RWPE1 (cell line): ENCODE results near the gene FIGN.

ENCODE experiments used
- CTCF ChIA-PET: fragments of 350-600 bp; sonication (Branson Sonifier 250); formaldehyde crosslinking; extraction: SDS; loops from one replicate; lab custom pipeline; 2021; lab: Yijun Ruan, JAX
- POLR2A ChIA-PET: fragments of 400-600 bp; formaldehyde crosslinking; extraction: SDS; loops from one replicate; lab custom pipeline; 2020; ENCODE audit warnings: antibody characterized with exemption; ENCODE audit not compliant: low non-redundant PET; lab: Yijun Ruan, JAX
- DNase-seq: peaks from one replicate; pipeline ENCODE4 v3.0.0; 2012; ENCODE audit warnings: low spot score
- H3K27ac ChIP-seq: fragments of 450-650 bp; 2 replicates; pipeline ENCODE4 v1.5.1; 2017
- CTCF ChIP-seq: fragments of 450-650 bp; conservative IDR thresholded peaks from 2 replicates; pipeline ENCODE4 v1.5.1; 2017; ENCODE audit warnings: low read depth, mild to moderate bottlenecking

FIGN gene

GRCh38 chr2:163711258-163711657 lies 24.6 kb downstream of the FIGN start:
- no peak for TF ChIP-seq CTCF
- ChIA-PET POLR2A (no interaction called here), CTCF (no interaction called here)
- no peak overlapping the region for H3K27ac ChIP-seq
- no peak for DNase-seq

- DNase-seq, result no peak
- H3K27ac ChIP-seq, result no peak overlapping the region
- TF ChIP-seq CTCF, result no peak
- POLR2A ChIA-PET, result no interaction called here
- CTCF ChIA-PET, result no interaction called here
Measured at GRCh38 chr2:163709270-163709669, 26.5 kb downstream of the FIGN start.

GRCh38 chr2:163708265-163708664 lies 27.5 kb downstream of the FIGN start:
- TF ChIP-seq CTCF, result no peak
- no peak overlapping the region for H3K27ac ChIP-seq
- no peak for DNase-seq
- CTCF ChIA-PET, result no interaction called here
- POLR2A ChIA-PET, result no interaction called here

GRCh38 chr2:163703386-163703785 lies 32.4 kb downstream of the FIGN start:
- no peak for TF ChIP-seq CTCF
- DNase-seq, result no peak
- POLR2A ChIA-PET, result no interaction called here
- H3K27ac ChIP-seq, result no peak overlapping the region
- CTCF ChIA-PET, result no interaction called here

DNA sequence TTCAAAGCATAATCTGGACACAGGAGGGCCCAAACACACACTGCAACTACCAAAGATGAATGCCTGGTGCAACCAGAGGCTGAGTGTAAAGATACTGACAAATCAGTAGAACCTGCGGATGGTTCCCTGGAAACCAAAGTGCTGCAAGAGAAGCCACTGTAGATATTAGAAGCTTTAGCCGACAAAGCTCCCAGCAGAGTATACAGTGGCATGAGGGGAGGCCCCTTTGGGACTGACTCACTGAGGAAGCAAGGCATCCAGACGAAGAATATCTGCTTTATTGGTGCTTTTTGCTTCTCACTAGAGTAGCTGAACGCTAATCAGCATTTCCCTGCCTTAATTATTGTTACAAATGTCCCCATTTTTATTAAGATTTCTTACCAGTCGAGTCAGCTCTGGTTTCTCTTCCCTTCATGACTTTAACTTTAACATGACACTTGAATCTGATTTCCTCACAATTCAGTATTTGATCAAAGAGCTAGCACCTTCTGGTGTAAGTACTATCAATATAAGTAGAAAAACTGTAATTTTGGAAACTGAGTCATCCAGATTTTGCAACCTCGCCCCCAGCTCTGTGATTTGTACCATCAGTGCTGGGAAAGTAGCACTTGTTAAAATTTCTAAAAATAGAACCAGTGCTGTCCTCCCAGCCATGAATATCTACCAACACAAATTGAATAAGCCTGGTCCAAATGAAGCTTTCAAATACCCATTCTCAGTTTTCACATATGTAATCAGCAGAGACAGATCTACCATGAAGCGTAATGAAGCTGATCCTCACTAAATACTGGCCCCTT lies 34.2 kb downstream of the FIGN start:
- ChIA-PET CTCF (interaction anchor here (0.5 kb wide), 1 partner anchor 234 kb away, joined by 5 read pairs; no protein-coding TSS in a partner anchor), POLR2A (no interaction called here)
- DNase-seq, result no peak
- no peak for TF ChIP-seq CTCF
- no peak overlapping the region for H3K27ac ChIP-seq

- ChIA-PET CTCF (no interaction called here), POLR2A (no interaction called here)
- no peak overlapping the region for H3K27ac ChIP-seq
- DNase-seq, result no peak
- TF ChIP-seq CTCF, result no peak
Measured at GRCh38 chr2:163698857-163699256, 37.0 kb downstream of the FIGN start.
